DOHH2 (cell line): ENCODE results near the gene CIB1.

ENCODE experiments used
- H3F3A ChIP-seq: fragments of 200-600 bp; sonication (generic), shearing (Covaris generic); 2 replicates; pipeline ENCODE4 v1.6.0; 2016; ENCODE audit warnings: antibody characterized with exemption, mild to moderate bottlenecking; ENCODE audit not compliant: control insufficient read depth, insufficient read depth
- H3K27ac ChIP-seq: fragments of 200-600 bp; sonication (generic); 2 replicates; pipeline ENCODE4 v1.5.1; 2014; ENCODE audit warnings: low read depth, mild to moderate bottlenecking, low read length, moderate library complexity
- H3K27me3 ChIP-seq: fragments of 200-600 bp; sonication (generic); 2 replicates; pipeline ENCODE4 v1.6.1; 2014; ENCODE audit warnings: mild to moderate bottlenecking, low read length, mixed read lengths; ENCODE audit not compliant: control insufficient read depth
- H3K36me3 ChIP-seq: fragments of 200-600 bp; sonication (generic); 2 replicates; pipeline ENCODE4 v1.6.1; 2014; ENCODE audit warnings: mild to moderate bottlenecking, low read length, moderate library complexity, mixed read lengths; ENCODE audit not compliant: control insufficient read depth
- H3K4me1 ChIP-seq: fragments of 200-600 bp; sonication (generic); 2 replicates; pipeline ENCODE4 v1.6.1; 2014; ENCODE audit warnings: mild to moderate bottlenecking, low read length, mixed read lengths; ENCODE audit not compliant: control insufficient read depth
- H3K4me2 ChIP-seq: fragments of 200-600 bp; sonication (generic); 2 replicates; pipeline ENCODE4 v1.6.0; 2014; ENCODE audit warnings: mild to moderate bottlenecking, low read length, moderate library complexity
- H3K4me3 ChIP-seq: fragments of 200-600 bp; sonication (generic); 2 replicates; pipeline ENCODE4 v1.5.1; 2014; ENCODE audit warnings: mild to moderate bottlenecking, low read length, mixed read lengths
- H3K79me2 ChIP-seq: fragments of 200-600 bp; sonication (generic); 2 replicates; pipeline ENCODE4 v1.6.1; 2014; ENCODE audit warnings: mild to moderate bottlenecking, low read length, mixed read lengths; ENCODE audit not compliant: control insufficient read depth
- H3K9me2 ChIP-seq: fragments of 200-600 bp; sonication (generic); replicated peaks from 2 replicates; pipeline ENCODE4 v1.6.1; 2014; ENCODE audit warnings: mild to moderate bottlenecking, low read length, mixed read lengths; ENCODE audit not compliant: control insufficient read depth
- H3K9me3 ChIP-seq: fragments of 200-600 bp; sonication (generic); 2 replicates; pipeline ENCODE4 v1.6.1; 2014; ENCODE audit warnings: antibody characterized with exemption, low read length, mixed read lengths; ENCODE audit not compliant: control insufficient read depth, insufficient read depth
- H4K20me1 ChIP-seq: fragments of 200-600 bp; sonication (generic); 2 replicates; pipeline ENCODE4 v1.6.0; 2014; ENCODE audit warnings: low read depth, mild to moderate bottlenecking, antibody characterized with exemption, low read length, moderate library complexity; ENCODE audit not compliant: control insufficient read depth, insufficient read depth
- CTCF ChIP-seq: fragments of 200-600 bp; sonication (generic); IDR thresholded peaks from one replicate; pipeline ENCODE4 v1.5.1; 2014; ENCODE audit warnings: antibody characterized with exemption, mild to moderate bottlenecking, low read depth, low read length; ENCODE audit not compliant: poor library complexity, severe bottlenecking
- EZH2phosphoT487 ChIP-seq: fragments of 200-600 bp; sonication (generic); IDR thresholded peaks from 2 replicates; pipeline ENCODE4 v1.6.1; 2017; ENCODE audit warnings: borderline replicate concordance, mild to moderate bottlenecking, antibody characterized with exemption, low read length, moderate library complexity, mixed read lengths

The CIB1 gene

GRCh38 chr15:90192961-90193786 is 40.6 kb downstream of the CIB1 start:
- H3K27ac ChIP-seq = peak overlapping the region; percentile 87
- H3K4me1 ChIP-seq = peaks cover 68% of the 10 kb centered on the region

GRCh38 chr15:90191794-90192509 is 41.8 kb downstream of the CIB1 start:
- Histone ChIP-seq H3K4me3 (peak overlapping the region; percentile 70), H3K36me3 (no peaks in the 10 kb centered on the region), H4K20me1 (no peaks in the 10 kb centered on the region), H3K79me2 (no peaks in the 10 kb centered on the region; the same call in 1 of the 2 replicates), H3K27me3 (no peaks in the 10 kb centered on the region), H3K27ac (peak overlapping the region; percentile 87), H3K4me2 (peak overlapping the region; percentile 96), H3K9me3 (no peaks in the 10 kb centered on the region), H3K9me2 (no peaks in the 10 kb centered on the region), H3F3A (peaks cover 10% of the 10 kb centered on the region), H3K4me1 (peaks cover 75% of the 10 kb centered on the region)
- TF ChIP-seq EZH2phosphoT487 (no peak), CTCF (no peak)

More at GRCh38 chr15:90192961-90193786, 40.6 kb downstream of the CIB1 start:
- H3K9me3 ChIP-seq = no peaks in the 10 kb centered on the region
- H3K4me3 ChIP-seq = peak overlapping the region; percentile 70
- H3K79me2 ChIP-seq = no peaks in the 10 kb centered on the region; the same call in 1 of the 2 replicates
- no peaks in the 10 kb centered on the region for H4K20me1 ChIP-seq
- H3K4me2 ChIP-seq = peak overlapping the region; percentile 96
- H3K36me3 ChIP-seq = no peaks in the 10 kb centered on the region
- no peaks in the 10 kb centered on the region for H3K27me3 ChIP-seq
- H3K9me2 ChIP-seq = no peaks in the 10 kb centered on the region
- no peak for TF ChIP-seq EZH2phosphoT487
- TF ChIP-seq CTCF = no peak
- peaks cover 10% of the 10 kb centered on the region for H3F3A ChIP-seq

GRCh38 chr15:90191344-90191687 is 42.4 kb downstream of the CIB1 start:
- no peaks in the 10 kb centered on the region for H3K27me3 ChIP-seq
- peak overlapping the region; percentile 96 for H3K4me2 ChIP-seq
- no peaks in the 10 kb centered on the region for H3K36me3 ChIP-seq
- peak overlapping the region; percentile 70 for H3K4me3 ChIP-seq
- H3K9me2 ChIP-seq = no peaks in the 10 kb centered on the region
- H3K79me2 ChIP-seq = no peaks in the 10 kb centered on the region; the same call in 1 of the 2 replicates
- H3K4me1 ChIP-seq = peaks cover 75% of the 10 kb centered on the region
- peaks cover 10% of the 10 kb centered on the region for H3F3A ChIP-seq
- TF ChIP-seq CTCF (no peak), EZH2phosphoT487 (no peak)
- H3K9me3 ChIP-seq = no peaks in the 10 kb centered on the region
- H4K20me1 ChIP-seq = no peaks in the 10 kb centered on the region
- H3K27ac ChIP-seq = peak overlapping the region; percentile 87
